ENCODE data around the gene PMM2. TPM values are rescaled to one million over a fixed set of nuclear protein-coding genes. Genes with fewer than 3 reads are reported as not detected.

Gene PMM2
- total RNA-seq, 1 experiment from 2014 or later = 53.8 TPM

DNA sequence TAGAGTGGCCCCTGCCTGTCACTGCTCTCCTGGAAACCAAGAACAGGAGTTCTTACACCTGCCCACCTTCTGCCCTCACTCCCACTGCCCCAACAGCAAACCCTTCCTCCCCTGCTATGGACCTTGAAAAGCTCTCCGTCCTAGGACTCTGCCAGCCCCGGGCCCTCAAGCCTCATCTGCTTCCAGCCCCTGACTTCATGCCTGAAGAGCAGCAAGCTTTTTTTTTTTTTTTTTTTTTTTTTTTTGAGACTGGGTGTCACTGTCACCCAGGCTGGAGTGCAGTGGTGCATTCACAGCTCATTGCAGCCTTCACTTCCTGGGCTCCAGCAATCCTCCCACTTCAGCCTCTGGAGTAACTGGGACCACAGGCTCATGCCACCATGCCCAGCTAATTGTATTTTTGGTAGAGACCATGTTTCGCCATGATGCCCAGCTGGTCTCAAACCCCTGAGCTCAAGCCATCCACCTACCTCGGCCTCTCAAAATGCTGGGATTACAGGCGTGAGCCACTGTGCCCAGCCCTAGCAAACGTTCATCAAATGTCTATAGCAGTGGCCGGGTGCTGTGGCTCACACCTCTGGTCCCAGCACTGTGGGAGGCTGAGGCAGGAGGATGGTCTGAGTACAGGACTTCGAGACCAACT, 54.2 kb downstream of the PMM2 start (continued):
- TF ChIP-seq, protein P1, sequence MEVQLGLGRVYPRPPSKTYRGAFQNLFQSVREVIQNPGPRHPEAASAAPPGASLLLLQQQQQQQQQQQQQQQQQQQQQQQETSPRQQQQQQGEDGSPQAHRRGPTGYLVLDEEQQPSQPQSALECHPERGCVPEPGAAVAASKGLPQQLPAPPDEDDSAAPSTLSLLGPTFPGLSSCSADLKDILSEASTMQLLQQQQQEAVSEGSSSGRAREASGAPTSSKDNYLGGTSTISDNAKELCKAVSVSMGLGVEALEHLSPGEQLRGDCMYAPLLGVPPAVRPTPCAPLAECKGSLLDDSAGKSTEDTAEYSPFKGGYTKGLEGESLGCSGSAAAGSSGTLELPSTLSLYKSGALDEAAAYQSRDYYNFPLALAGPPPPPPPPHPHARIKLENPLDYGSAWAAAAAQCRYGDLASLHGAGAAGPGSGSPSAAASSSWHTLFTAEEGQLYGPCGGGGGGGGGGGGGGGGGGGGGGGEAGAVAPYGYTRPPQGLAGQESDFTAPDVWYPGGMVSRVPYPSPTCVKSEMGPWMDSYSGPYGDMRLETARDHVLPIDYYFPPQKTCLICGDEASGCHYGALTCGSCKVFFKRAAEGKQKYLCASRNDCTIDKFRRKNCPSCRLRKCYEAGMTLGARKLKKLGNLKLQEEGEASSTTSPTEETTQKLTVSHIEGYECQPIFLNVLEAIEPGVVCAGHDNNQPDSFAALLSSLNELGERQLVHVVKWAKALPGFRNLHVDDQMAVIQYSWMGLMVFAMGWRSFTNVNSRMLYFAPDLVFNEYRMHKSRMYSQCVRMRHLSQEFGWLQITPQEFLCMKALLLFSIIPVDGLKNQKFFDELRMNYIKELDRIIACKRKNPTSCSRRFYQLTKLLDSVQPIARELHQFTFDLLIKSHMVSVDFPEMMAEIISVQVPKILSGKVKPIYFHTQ (CRISPR knock-in tag; IDR thresholded peaks at IDR 0.05) = no peak
- TF ChIP-seq, protein P2, sequence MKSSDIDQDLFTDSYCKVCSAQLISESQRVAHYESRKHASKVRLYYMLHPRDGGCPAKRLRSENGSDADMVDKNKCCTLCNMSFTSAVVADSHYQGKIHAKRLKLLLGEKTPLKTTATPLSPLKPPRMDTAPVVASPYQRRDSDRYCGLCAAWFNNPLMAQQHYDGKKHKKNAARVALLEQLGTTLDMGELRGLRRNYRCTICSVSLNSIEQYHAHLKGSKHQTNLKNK (CRISPR knock-in tag; IDR thresholded peaks at IDR 0.05) = no peak

DNA sequence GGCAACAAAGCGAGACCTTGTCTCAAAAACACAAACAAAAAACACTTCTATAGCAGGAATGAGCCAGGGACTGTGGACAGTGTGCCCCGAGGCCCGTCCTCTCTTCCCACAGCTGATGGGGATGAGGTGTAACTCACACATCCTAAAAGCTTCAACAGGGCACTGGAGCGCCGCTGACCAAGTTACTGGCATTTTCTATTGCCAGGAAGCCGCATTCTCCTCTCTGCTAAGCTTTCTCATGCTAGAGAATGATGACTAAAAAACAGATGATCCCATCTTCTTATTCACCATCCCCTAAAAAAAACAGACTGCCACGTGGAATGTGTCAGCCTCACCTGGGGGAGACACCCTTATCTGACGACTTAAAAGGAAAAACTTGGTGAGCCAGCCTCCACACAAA, 54.9 kb downstream of the PMM2 start:
- H3K27ac Mint-ChIP-seq = peak overlapping the region; percentile 83
- no peak for TF ChIP-seq FOXK1 (CRISPR knock-in tag; IDR thresholded peaks at IDR 0.05)
- TF ChIP-seq, protein P3, sequence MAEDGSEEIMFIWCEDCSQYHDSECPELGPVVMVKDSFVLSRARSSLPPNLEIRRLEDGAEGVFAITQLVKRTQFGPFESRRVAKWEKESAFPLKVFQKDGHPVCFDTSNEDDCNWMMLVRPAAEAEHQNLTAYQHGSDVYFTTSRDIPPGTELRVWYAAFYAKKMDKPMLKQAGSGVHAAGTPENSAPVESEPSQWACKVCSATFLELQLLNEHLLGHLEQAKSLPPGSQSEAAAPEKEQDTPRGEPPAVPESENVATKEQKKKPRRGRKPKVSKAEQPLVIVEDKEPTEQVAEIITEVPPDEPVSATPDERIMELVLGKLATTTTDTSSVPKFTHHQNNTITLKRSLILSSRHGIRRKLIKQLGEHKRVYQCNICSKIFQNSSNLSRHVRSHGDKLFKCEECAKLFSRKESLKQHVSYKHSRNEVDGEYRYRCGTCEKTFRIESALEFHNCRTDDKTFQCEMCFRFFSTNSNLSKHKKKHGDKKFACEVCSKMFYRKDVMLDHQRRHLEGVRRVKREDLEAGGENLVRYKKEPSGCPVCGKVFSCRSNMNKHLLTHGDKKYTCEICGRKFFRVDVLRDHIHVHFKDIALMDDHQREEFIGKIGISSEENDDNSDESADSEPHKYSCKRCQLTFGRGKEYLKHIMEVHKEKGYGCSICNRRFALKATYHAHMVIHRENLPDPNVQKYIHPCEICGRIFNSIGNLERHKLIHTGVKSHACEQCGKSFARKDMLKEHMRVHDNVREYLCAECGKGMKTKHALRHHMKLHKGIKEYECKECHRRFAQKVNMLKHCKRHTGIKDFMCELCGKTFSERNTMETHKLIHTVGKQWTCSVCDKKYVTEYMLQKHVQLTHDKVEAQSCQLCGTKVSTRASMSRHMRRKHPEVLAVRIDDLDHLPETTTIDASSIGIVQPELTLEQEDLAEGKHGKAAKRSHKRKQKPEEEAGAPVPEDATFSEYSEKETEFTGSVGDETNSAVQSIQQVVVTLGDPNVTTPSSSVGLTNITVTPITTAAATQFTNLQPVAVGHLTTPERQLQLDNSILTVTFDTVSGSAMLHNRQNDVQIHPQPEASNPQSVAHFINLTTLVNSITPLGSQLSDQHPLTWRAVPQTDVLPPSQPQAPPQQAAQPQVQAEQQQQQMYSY (CRISPR knock-in tag; IDR thresholded peaks at IDR 0.05) = no peak
- TF ChIP-seq ZNF671 (CRISPR knock-in tag; IDR thresholded peaks at IDR 0.05) = no peak
- TF ChIP-seq CREB1 (CRISPR knock-in tag; IDR thresholded peaks at IDR 0.05) = no peak
- TF ChIP-seq ZBTB21 (CRISPR knock-in tag; IDR thresholded peaks at IDR 0.05; ENCODE audit: borderline replicate concordance) = no peak
- H3K4me3 Mint-ChIP-seq = no peak overlapping the region
- no peaks in the 10 kb centered on the region for H3K9me3 Mint-ChIP-seq
- H3K36me3 Mint-ChIP-seq = peaks cover 63% of the 10 kb centered on the region
- POLR2A ChIA-PET = interaction anchor here (0.6 to 1.4 kb wide), 3 partner anchors 11 to 169 kb away, joined by 3 to 8 read pairs (median 5); no protein-coding TSS in a partner anchor
- no peak for ATAC-seq
- no peak for DNase-seq (ENCODE audit: low spot score)
- CTCF ChIA-PET = interaction anchor here (1.0 to 3.4 kb wide), 5 partner anchors 16 to 285 kb away, joined by 3 to 9 read pairs (median 5); partner anchors contain the start of gene CARHSP1
- no peaks in the 10 kb centered on the region for H3K27me3 Mint-ChIP-seq (ENCODE audit: low read depth)
- H3K4me1 Mint-ChIP-seq = peaks cover 53% of the 10 kb centered on the region

DNA sequence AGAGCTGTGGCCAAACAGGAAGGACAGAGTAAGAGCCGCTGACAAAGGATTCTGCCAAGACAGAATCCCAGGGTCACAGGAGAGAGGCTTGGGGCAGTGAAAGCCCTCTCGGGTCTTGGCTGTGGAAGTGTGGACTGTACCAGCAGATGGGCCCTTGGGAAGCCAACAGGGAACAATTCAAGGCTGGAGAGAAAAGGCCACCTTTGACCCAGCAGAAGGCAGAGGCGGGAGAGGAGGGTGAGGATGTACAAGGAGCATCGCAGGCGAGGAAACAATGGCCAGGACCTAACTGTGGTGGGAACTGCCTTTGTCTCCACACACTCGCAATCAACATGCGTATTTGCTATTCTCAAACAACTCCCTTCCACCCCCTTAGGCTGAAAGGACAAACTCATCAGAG, 55.5 kb downstream of the PMM2 start:
- TF ChIP-seq NFE2L1 (CRISPR knock-in tag; IDR thresholded peaks at IDR 0.05) (no peak), SMAD3 (CRISPR knock-in tag; IDR thresholded peaks at IDR 0.05; ENCODE audit: borderline replicate concordance) (no peak), ETV6 (CRISPR knock-in tag; IDR thresholded peaks at IDR 0.05) (no peak), GABPB1 (CRISPR knock-in tag; IDR thresholded peaks at IDR 0.05) (no peak)
- TF ChIP-seq, protein P4, sequence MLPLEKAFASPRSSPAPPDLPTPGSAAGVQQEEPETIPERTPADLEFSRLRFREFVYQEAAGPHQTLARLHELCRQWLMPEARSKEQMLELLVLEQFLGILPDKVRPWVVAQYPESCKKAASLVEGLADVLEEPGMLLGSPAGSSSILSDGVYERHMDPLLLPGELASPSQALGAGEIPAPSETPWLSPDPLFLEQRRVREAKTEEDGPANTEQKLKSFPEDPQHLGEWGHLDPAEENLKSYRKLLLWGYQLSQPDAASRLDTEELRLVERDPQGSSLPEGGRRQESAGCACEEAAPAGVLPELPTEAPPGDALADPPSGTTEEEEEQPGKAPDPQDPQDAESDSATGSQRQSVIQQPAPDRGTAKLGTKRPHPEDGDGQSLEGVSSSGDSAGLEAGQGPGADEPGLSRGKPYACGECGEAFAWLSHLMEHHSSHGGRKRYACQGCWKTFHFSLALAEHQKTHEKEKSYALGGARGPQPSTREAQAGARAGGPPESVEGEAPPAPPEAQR (CRISPR knock-in tag; IDR thresholded peaks at IDR 0.05) = no peak
- TF ChIP-seq, protein P1 (CRISPR knock-in tag; IDR thresholded peaks at IDR 0.05) = no peak
- TF ChIP-seq, protein P3 (CRISPR knock-in tag; IDR thresholded peaks at IDR 0.05) = no peak
- Mint-ChIP-seq H3K27me3 (ENCODE audit: low read depth) (no peaks in the 10 kb centered on the region), H3K4me3 (no peak overlapping the region), H3K36me3 (peaks cover 68% of the 10 kb centered on the region), H3K27ac (peak overlapping the region; percentile 83), H3K4me1 (peaks cover 57% of the 10 kb centered on the region), H3K9me3 (no peaks in the 10 kb centered on the region)
- CTCF ChIA-PET = interaction anchor here (1.0 to 3.4 kb wide), 5 partner anchors 27 to 160 kb away, joined by 3 to 12 read pairs (median 5); no protein-coding TSS in a partner anchor
- ATAC-seq (no peak), DNase-seq (ENCODE audit: low spot score) (no peak)
- POLR2A ChIA-PET = interaction anchor here (1.0 to 2.5 kb wide), 2 partner anchors 16 to 21 kb away, joined by 3 to 10 read pairs; partner anchors contain the start of gene CARHSP1
